Measurements from ENCODE around the gene DDN. TPM values are rescaled to one million over a fixed set of nuclear protein-coding genes. Genes with fewer than 3 reads are reported as not detected.

Gene DDN
- total and polyA plus RNA-seq, 3 experiments from 2014 or later = 0.33 to 0.39 TPM; not detected in 1

GRCh38 chr12:49023812-49024211 is 24.6 kb upstream of the DDN start:
- DNase-seq = no peak
- POLR2A ChIA-PET = no interaction called here
- peaks cover 8% of the 10 kb centered on the region for H3K4me1 ChIP-seq (ENCODE audit: insufficient read depth, low read length)
- no peak overlapping the region for H3K4me3 Mint-ChIP-seq
- no peaks in the 10 kb centered on the region for H3K27me3 Mint-ChIP-seq
- H3K27ac ChIP-seq (ENCODE audit: low read depth, low read length) = no peak overlapping the region
- peaks cover 8 to 13% (median 11%) of the 10 kb centered on the region in 3 donors for H3K4me1 Mint-ChIP-seq
- CTCF ChIA-PET = interaction anchor here (0.6 kb wide), 1 partner anchor 77 kb away, joined by 3 read pairs; no protein-coding TSS in a partner anchor
- H3K9me3 ChIP-seq (ENCODE audit: low read length) = no peaks in the 10 kb centered on the region
- no peaks in the 10 kb centered on the region for H3K9me3 Mint-ChIP-seq
- H3K27ac Mint-ChIP-seq = peak overlapping the region in 7 of 8 donors; percentile 84 to 100 (median 93)
- H3K27me3 ChIP-seq (ENCODE audit: insufficient read depth, low read length, poor library complexity, severe bottlenecking) = no peaks in the 10 kb centered on the region
- peaks cover 4 to 78% (median 17%) of the 10 kb centered on the region in 3 donors for H3K36me3 Mint-ChIP-seq
- no peak overlapping the region for H3K4me3 ChIP-seq (ENCODE audit: low read length)
- peaks cover 40% of the 10 kb centered on the region for H3K36me3 ChIP-seq (ENCODE audit: insufficient read depth, low read length)

GRCh38 chr12:49022558-49023178 is 23.5 kb upstream of the DDN start:
- Histone ChIP-seq H3K9me3 (ENCODE audit: low read length) (no peaks in the 10 kb centered on the region), H3K4me3 (ENCODE audit: low read length) (no peak overlapping the region), H3K27ac (ENCODE audit: low read depth, low read length) (no peak overlapping the region), H3K36me3 (ENCODE audit: insufficient read depth, low read length) (peaks cover 35% of the 10 kb centered on the region), H3K27me3 (ENCODE audit: insufficient read depth, low read length, poor library complexity, severe bottlenecking) (no peaks in the 10 kb centered on the region), H3K4me1 (ENCODE audit: insufficient read depth, low read length) (peaks cover 13% of the 10 kb centered on the region)
- CTCF ChIA-PET = interaction anchor here (1.0 kb wide), 1 partner anchor 170 kb away, joined by 3 read pairs; no protein-coding TSS in a partner anchor
- Mint-ChIP-seq H3K4me3 (peak overlapping the region in 1 of 7 donors; percentile 66), H3K9me3 (no peaks in the 10 kb centered on the region), H3K4me1 (peaks cover 14 to 23% (median 18%) of the 10 kb centered on the region in 3 donors), H3K27ac (peak overlapping the region; percentile 78 to 100 (median 94)), H3K36me3 (peaks cover 4 to 77% (median 17%) of the 10 kb centered on the region in 3 donors), H3K27me3 (peaks cover 0 to under 1% of the 10 kb centered on the region in 2 donors)
- POLR2A ChIA-PET = interaction anchor here (0.6 kb wide), 1 partner anchor 76 kb away, joined by 3 read pairs; no protein-coding TSS in a partner anchor
- DNase-seq = peak in 1 of 5 donors; percentile 41

- ChIA-PET POLR2A (no interaction called here), CTCF (interaction anchor here (0.7 to 2.7 kb wide), 2 partner anchors 13 to 25 kb away, joined by 3 to 15 read pairs; no protein-coding TSS in a partner anchor)
- peaks cover 30% of the 10 kb centered on the region for H3K36me3 ChIP-seq (ENCODE audit: insufficient read depth, low read length)
- H3K4me1 ChIP-seq (ENCODE audit: insufficient read depth, low read length) = peaks cover 22% of the 10 kb centered on the region
- H3K27ac Mint-ChIP-seq = peak overlapping the region; percentile 78 to 100 (median 94)
- peak overlapping the region in 1 of 7 donors; percentile 37 for H3K4me3 Mint-ChIP-seq
- H3K36me3 Mint-ChIP-seq = peaks cover 9 to 68% (median 20%) of the 10 kb centered on the region in 3 donors
- H3K27me3 ChIP-seq (ENCODE audit: insufficient read depth, low read length, poor library complexity, severe bottlenecking) = no peaks in the 10 kb centered on the region
- H3K4me3 ChIP-seq (ENCODE audit: low read length) = no peak overlapping the region
- H3K4me1 Mint-ChIP-seq = peaks cover 22 to 36% (median 31%) of the 10 kb centered on the region in 3 donors
- no peak overlapping the region for H3K27ac ChIP-seq (ENCODE audit: low read depth, low read length)
- H3K9me3 Mint-ChIP-seq = no peaks in the 10 kb centered on the region
- peak in 1 of 5 donors; percentile 43 for DNase-seq
- no peaks in the 10 kb centered on the region for H3K9me3 ChIP-seq (ENCODE audit: low read length)
- H3K27me3 Mint-ChIP-seq = peaks cover 0 to 1% of the 10 kb centered on the region in 2 donors
Observed at GRCh38 chr12:49021292-49021915, 22.2 kb upstream of the DDN start.

GRCh38 chr12:49020441-49020840 is 21.3 kb upstream of the DDN start:
- Mint-ChIP-seq H3K4me1 (peaks cover 22 to 43% (median 36%) of the 10 kb centered on the region in 3 donors), H3K27me3 (peaks cover 0 to 1% of the 10 kb centered on the region in 2 donors), H3K4me3 (no peak overlapping the region), H3K36me3 (peaks cover 8 to 66% (median 17%) of the 10 kb centered on the region in 3 donors), H3K27ac (peak overlapping the region; percentile 66 to 100 (median 90)), H3K9me3 (no peaks in the 10 kb centered on the region)
- Histone ChIP-seq H3K36me3 (ENCODE audit: insufficient read depth, low read length) (peaks cover 22% of the 10 kb centered on the region), H3K4me3 (ENCODE audit: low read length) (no peak overlapping the region), H3K4me1 (ENCODE audit: insufficient read depth, low read length) (peaks cover 22% of the 10 kb centered on the region), H3K27ac (ENCODE audit: low read depth, low read length) (no peak overlapping the region), H3K27me3 (ENCODE audit: insufficient read depth, low read length, poor library complexity, severe bottlenecking) (no peaks in the 10 kb centered on the region), H3K9me3 (ENCODE audit: low read length) (no peaks in the 10 kb centered on the region)
- ChIA-PET POLR2A (interaction anchor here (1.1 kb wide), 1 partner anchor 120 kb away, joined by 3 read pairs; no protein-coding TSS in a partner anchor), CTCF (interaction anchor here (0.7 to 2.7 kb wide), 8 partner anchors 9 to 95 kb away, joined by 3 to 15 read pairs (median 4); partner anchors contain the start of genes ARF3, DDN and FKBP11)
- peak in 1 of 5 donors; percentile 49 for DNase-seq

GRCh38 chr12:49019443-49020324 is 20.5 kb upstream of the DDN start:
- peaks cover 0 to 1% of the 10 kb centered on the region in 2 donors for H3K27me3 Mint-ChIP-seq
- Histone ChIP-seq H3K4me3 (ENCODE audit: low read length) (no peak overlapping the region), H3K9me3 (ENCODE audit: low read length) (no peaks in the 10 kb centered on the region), H3K27ac (ENCODE audit: low read depth, low read length) (peak overlapping the region; percentile 92), H3K27me3 (ENCODE audit: insufficient read depth, low read length, poor library complexity, severe bottlenecking) (no peaks in the 10 kb centered on the region), H3K36me3 (ENCODE audit: insufficient read depth, low read length) (peaks cover 14% of the 10 kb centered on the region), H3K4me1 (ENCODE audit: insufficient read depth, low read length) (peaks cover 22% of the 10 kb centered on the region)
- peak overlapping the region; percentile 69 to 98 (median 94) for H3K4me3 Mint-ChIP-seq
- DNase-seq = peak in 4 of 5 donors; percentile 24 to 63 (median 40)
- CTCF ChIA-PET = interaction anchor here (0.7 to 2.7 kb wide), 8 partner anchors 9 to 94 kb away, joined by 3 to 15 read pairs (median 4); partner anchors contain the start of genes ARF3, DDN and FKBP11
- H3K9me3 Mint-ChIP-seq = no peaks in the 10 kb centered on the region
- POLR2A ChIA-PET = interaction anchor here (0.6 to 1.1 kb wide), 2 partner anchors 19 to 119 kb away, joined by 3 read pairs; no protein-coding TSS in a partner anchor
- peaks cover 26 to 50% (median 41%) of the 10 kb centered on the region in 3 donors for H3K4me1 Mint-ChIP-seq
- H3K36me3 Mint-ChIP-seq = peaks cover 8 to 60% (median 17%) of the 10 kb centered on the region in 3 donors
- peak overlapping the region; percentile 98 to 100 (median 99) for H3K27ac Mint-ChIP-seq

- DNase-seq = no peak
- peaks cover 8 to 58% (median 17%) of the 10 kb centered on the region in 3 donors for H3K36me3 Mint-ChIP-seq
Observed at GRCh38 chr12:49019120-49019430, 19.9 kb upstream of the DDN start.

More at GRCh38 chr12:49019120-49019430, 19.9 kb upstream of the DDN start:
- peak overlapping the region; percentile 85 to 98 (median 94) for H3K4me3 Mint-ChIP-seq
- Histone ChIP-seq H3K36me3 (ENCODE audit: insufficient read depth, low read length) (peaks cover 9% of the 10 kb centered on the region), H3K27ac (ENCODE audit: low read depth, low read length) (peak overlapping the region; percentile 92), H3K27me3 (ENCODE audit: insufficient read depth, low read length, poor library complexity, severe bottlenecking) (no peaks in the 10 kb centered on the region), H3K4me1 (ENCODE audit: insufficient read depth, low read length) (peaks cover 22% of the 10 kb centered on the region), H3K9me3 (ENCODE audit: low read length) (no peaks in the 10 kb centered on the region), H3K4me3 (ENCODE audit: low read length) (peak overlapping the region; percentile 79)
- peaks cover 0 to 1% of the 10 kb centered on the region in 2 donors for H3K27me3 Mint-ChIP-seq
- CTCF ChIA-PET = interaction anchor here (1.0 to 2.7 kb wide), 3 partner anchors 10 to 31 kb away, joined by 4 to 15 read pairs (median 5); no protein-coding TSS in a partner anchor
- H3K27ac Mint-ChIP-seq = peak overlapping the region; percentile 98 to 100 (median 99)
- POLR2A ChIA-PET = interaction anchor here (0.6 to 1.1 kb wide), 2 partner anchors 18 to 118 kb away, joined by 3 read pairs; no protein-coding TSS in a partner anchor
- H3K4me1 Mint-ChIP-seq = peaks cover 26 to 55% (median 41%) of the 10 kb centered on the region in 3 donors
- H3K9me3 Mint-ChIP-seq = no peaks in the 10 kb centered on the region

Data from CD8-positive, alpha-beta memory T cell (primary cell).